HG03039 (cell line): Measurements from ENCODE around the gene KRT13.
"Not testable (repeated sequence)": the region's sequence is repeated elsewhere in the genome, so short reads cannot be mapped to it uniquely, and the experiment has no call there.

ENCODE experiments used
- ATAC-seq: cut with Tn5 transposase; IDR thresholded peaks from one replicate; pipeline ENCODE4 v1.9.1; 2021; ENCODE audit warnings: mild to moderate bottlenecking, moderate library complexity; ENCODE audit not compliant: unreplicated experiment

Gene KRT13

DNA sequence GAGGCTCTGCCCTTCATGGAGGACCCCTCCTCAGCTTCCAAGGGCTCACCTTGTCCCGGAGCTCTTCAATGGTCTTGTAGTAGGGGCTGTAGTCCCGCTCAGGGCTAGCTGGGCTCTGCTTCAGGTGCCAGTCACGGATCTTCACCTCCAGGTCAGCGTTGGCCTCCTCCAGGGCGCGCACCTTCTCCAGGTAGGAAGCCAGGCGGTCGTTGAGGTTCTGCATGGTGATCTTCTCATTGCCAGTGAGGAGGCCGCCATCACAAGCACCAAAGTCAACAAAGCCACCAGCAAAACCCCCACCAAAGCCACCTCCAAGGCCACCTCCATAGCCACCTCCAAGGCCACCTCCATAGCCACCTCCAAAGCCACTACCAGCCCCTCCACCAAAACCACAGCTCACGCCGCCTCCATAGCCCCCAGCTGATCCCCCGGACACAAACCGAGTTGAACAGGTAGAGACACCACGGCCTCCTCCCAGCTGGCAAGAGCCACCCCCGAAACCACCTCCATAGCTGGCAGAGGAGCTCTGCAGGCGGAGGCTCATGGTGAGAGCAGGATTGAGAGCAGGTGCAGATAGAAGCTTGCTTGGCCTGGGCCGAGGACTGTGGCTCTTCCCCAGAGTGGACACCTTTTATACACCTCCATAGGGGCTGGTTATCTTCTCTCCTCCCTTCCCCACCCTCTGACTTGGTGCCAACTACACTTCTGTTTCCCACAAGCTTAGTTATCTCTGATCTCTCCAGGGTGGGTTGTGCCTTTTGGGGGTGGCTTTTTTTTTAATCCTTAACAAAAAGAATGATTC is at the start of gene KRT13:
Gene KRT13, minus strand, starts transcription at position 606 of the 802 bp plus-strand sequence. Its CDS starts 62 bp downstream, at position 544.
- no peak for ATAC-seq

DNA sequence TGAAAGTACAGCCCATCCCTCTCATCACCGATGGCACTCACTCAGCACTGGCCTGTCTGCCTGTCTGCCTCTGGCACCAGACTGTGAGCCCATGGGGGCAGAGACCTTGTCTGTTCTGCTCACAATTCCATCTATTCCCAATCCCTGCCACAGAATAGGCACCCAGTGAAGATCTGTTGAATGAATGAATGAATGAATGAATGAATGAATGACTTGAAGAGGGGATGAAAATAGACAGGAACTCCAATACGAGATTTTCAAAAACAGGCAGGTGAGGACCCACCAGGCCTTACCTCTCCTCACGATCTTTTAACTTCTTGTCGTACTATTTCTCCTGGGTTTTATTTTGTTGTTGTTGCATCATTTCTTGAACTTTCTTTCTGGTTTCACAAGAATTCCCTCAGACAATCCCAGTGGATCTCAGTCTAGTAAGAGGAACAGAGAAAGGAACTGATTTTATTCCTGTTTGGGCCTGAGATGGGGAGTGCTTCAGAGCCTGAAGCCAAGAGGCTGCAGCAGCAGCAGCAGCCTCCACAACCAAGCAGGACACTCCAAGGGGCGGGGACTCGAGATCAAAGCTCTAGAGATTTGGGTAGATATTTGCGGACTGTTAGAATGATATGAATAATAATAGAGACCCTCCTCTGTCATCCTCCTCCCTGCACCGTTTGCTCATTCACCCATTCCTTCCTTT is 48.7 kb upstream of the KRT13 start:
- ATAC-seq, result no peak

DNA sequence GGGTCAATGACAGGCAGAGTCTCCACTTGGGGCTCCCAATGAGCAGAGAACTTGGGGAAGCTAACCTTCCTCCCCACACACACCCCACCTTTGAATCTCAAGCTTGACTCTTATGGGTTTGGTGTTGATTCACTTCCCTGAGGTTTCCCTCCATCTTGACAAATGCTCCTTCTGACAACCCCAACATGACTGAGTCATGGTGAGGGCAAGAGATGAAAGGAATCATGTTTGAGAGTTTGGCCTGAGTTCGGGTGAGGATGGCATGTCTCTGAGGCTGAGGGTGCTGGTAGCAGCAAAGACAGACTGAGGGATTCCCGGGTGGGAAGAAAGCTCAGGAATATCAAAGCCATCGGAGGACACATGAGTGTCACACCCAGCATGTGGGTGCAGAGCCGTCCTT is 47.8 kb upstream of the KRT13 start:
- ATAC-seq, result no peak

DNA sequence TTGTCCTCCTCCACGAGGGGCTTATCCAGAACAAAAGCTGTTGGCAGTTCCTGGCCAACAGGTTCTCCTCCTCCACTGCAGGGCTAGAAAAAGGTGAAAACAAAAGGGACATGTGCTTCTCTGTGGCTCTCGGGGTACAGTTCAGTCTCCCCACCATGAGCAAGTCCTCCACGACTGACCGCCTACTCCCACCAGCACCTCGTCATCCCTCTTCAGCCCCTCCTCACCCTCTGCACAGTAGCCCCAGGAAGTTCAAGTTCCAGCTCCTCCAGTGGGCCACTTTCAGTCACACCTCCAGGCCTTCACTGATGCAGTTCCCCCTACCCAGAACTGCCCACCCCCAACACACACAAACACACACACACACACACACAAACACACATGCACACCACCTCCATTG is 47.0 kb upstream of the KRT13 start:
- no peak for ATAC-seq

DNA sequence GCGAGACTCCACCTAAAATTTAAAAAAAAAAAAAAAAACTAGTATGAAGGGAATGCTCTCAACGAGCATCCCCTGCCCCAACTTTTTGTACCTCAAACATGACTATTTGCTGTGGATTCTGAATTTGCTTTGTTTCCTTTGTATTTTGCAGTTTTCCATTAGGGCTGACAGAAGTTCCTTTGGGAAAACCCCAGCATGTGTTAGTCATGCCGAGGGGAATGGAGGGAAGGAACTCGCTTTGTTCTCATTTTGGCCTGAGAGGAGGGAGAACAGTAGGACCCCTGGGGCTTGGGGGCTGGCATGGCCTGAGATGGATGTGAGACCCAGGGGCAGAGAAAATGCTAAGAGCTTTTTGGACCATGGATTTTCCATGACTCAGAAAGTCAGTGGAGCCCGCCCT is 46.0 kb upstream of the KRT13 start:
- ATAC-seq, result no peak

DNA sequence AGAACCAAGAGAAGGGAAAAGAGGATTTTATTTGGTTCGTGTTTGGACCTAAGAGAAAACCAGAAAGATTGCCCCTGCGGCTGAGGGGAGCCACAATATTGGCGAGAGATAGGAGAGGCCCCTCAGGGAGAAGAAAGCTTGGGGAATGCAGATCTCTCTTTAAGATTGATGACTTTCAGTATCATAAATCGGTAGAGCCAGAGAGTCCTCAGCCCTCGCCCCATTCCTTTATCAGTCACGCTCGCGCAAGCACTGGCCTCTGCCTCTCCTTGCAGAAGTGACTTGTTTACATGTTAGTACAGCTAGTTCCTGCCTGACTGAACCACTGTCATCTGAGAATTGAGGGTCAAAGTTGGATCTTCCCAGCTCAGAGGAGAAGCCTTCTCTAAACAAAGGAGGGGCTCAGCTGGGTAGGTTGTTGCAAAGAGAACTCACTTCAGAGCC is 44.2 kb upstream of the KRT13 start:
- no peak for ATAC-seq

DNA sequence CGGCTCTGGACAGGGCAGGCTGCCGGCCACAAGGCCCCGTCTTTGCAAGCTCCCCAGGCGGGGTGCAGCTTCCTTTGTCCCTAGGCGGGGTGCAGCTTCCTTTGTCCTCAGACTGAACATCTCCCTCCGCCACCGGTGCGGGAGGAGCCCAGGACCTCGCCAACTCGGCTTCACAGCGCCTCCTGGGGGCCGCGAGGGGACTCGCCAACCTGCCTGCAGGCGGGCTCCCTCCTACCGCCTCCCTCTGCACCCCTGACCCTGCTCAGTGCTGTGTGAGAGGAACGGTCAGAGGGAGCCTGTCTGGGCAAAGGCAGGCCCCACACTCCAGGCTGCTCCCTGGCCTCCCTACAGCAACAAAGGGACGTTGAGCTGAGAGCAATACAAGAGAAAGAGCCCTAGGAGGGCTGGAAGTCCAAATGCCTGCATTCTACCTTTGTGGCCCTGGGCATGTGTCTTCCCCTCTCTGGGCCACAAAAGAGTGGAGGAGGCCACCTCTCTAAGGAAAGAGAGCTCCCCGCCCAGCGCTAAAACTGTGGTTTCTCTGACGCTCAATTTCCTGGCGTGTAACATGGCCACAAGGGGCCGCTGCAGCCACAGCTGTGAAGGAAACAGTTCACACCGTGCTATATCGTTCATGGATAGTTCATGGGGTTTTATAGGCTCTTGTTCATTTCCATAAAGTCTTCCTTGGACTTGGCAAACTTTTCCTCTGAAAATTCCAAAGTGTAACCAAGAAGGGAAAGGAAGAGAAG is 43.6 kb upstream of the KRT13 start:
- no peak for ATAC-seq

DNA sequence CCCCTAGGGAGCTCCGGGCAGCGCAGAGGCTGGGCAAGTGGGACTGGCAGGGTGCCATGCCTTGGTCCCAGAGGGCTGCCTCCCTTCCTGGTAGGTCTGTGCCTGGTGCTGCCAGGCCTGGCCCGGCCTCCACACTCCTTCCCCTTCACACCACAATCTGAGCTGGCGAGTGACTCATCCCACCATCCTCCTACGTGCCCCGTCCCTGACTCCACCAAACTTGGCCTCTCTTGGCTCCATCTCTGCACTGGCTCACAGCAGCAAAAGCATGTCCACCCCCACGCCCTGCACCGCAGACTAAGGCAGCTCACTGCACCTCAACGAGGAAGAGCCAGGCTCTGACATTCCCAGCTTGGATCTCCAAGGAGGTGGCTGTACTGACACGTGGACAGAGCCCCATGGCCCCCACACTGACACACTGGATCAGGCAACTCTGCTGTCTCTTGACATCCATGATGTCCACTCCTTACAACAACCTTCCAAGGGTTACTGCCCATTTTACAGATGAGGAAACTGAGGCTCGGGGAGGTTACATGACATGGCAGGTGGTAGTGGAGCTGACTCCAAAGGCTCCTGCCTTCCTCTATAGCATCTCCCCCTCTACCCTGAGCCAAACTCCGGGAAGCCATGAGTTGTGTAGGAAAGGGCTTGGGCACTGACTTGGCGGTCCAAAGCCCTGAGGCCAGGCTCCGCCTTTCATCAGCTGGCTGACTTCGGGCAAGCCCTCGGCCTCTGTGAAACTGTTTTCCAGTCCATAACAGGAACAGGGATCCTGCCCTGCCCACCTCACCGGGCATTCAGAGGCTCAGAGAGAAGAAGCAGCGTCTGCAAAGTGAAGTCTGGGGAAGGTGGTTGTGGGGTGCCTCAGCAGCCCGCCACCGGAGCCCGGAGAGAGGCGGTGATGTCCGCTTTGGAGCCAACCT is 42.8 kb upstream of the KRT13 start:
- no peak for ATAC-seq

DNA sequence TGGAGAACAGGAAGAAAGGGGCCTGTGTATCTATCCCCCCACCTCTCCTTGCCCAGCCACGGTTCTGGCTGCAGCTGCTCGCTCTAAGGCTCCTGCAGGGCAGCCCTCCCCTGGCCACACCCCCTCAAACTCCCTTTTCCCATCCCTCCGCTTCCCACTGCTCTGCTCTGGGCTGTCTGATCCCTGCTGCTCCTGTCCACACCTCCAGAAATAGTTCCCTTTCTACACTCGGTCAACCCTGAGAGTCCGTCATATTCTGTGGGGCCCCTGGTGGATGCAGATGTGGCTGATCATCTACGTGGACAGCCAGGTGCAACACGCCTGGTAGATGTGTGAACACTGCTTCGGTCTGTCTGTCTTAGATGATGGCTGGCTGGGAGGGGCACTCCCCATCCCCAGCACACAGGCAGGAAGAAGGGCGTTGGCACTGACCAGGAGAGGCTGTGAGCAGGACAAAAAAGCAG is 42.0 kb upstream of the KRT13 start:
- ATAC-seq, result no peak

DNA sequence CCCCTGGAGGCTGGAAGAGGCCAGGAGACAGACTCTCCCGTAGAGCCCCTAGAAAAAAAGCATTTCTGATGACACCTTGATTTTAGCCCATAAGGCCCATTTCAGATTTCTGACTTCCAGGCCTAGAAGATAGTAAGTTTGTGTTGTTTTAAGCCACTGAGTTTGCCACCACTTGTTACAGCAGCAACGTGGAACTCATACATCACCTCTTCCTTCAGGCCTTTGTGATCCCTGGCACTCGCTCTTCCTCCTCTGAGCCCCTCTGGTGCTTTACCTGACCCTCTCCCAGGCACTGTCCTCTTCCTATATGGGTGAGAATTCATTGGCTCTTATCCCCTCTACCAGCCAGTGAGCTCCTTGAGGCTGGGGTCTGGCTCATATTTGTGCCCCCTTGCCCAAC is 41.4 kb upstream of the KRT13 start:
- no peak for ATAC-seq

DNA sequence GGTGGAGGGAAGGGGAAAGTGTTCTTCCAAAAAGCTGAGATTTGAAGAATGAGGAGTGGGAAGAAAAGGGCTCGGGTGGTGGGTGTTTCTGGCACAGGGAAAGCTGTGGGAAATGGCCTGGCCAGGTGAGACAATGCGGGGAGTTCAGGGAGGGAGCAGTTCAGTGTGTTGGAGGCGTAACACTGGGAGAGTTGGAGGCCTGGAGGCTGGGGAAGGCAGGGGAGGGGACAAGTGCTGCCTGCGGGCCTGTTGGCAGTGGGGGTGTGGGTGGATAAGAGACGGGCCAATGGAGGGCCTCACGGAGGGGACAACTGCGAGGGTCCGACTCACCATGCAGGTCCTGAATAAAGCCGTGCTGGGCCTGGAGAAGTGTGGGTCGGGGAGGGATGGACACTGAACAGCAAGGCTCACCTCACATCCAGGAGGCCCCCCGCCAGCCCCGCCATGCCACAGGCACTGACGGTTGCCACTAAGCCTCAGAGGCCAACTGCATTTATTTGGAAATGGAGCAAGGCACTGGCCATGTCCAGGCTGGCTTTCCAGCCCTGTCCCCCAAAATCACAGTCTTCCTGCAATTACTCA is 40.5 kb upstream of the KRT13 start:
- ATAC-seq, result no peak

DNA sequence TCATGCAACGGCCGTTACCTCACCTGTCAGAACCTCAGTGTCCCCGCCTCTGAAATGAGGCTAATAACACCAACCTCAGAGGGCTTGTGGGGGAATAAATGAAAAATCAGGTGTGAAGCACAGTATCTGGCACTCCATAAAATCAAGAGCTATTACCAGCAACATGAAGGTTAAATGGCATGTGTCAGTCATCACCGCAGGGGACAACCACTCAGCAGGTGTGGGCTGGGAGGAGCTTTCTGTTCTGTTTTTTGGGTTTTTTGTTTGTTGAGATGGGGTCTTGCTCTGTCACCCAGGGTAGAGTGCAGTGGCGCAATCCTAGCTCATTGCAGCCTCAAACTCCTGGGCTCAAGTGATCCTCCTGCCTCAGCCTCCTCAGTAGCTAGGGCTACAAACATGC is 39.5 kb upstream of the KRT13 start:
- no peak for ATAC-seq

DNA sequence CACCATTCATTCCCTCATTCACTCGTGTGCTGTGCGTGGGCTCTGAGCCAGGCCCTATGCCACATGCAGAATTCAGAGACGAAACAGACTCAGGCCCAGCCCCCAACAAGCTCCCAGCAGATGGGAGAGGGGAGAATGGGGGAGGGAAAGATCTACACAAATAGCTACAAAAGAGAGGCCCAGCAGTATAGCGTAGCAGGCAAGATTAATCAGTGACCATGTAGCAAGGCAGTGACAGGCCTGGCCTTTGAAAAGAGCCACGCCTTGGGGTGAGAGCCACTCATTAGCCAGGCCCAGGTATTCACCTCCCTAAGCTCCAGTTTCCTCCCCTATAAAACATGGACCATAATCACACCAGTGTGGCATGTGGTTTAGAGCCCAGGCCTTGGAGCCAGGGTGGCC is 39.1 kb upstream of the KRT13 start:
- ATAC-seq, result no peak

DNA sequence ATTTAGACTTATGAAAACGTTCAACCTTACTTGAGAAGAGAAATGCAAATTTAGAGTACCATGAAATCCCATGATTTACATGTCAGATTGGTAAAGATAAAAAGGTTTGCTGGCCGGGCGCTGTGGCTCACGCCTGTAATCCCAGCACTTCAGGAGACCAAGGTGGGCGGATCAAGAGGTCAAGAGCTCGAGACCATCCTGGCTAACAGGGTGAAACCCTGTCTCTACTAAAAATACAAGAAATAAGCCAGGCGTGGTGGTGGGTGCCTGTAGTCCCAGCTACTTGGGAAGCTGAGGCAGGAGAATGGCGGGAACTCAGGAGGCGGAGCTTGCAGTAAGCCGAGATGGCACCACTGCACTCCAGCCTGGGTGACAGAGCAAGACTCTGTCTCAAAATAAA is 37.4 kb upstream of the KRT13 start:
- not testable (repeated sequence) for ATAC-seq

DNA sequence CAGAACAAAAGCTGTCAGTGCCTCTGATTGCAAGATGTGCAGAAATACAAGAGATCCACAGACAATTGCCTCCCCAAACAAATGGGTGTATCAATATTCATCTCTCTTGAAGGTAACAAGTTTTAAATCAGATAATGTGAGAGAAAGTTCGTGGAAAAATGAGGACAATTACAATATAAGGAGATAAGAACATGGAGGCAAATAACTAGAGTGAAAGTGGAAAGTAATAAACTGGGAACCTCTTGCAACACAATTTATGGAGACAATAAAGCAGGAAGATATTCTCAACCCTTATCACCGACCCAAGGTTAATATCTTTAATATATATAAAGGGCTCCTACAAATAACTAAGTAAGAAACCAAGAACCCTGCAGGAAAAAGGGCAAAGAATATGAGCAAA is 36.9 kb upstream of the KRT13 start:
- no peak for ATAC-seq

DNA sequence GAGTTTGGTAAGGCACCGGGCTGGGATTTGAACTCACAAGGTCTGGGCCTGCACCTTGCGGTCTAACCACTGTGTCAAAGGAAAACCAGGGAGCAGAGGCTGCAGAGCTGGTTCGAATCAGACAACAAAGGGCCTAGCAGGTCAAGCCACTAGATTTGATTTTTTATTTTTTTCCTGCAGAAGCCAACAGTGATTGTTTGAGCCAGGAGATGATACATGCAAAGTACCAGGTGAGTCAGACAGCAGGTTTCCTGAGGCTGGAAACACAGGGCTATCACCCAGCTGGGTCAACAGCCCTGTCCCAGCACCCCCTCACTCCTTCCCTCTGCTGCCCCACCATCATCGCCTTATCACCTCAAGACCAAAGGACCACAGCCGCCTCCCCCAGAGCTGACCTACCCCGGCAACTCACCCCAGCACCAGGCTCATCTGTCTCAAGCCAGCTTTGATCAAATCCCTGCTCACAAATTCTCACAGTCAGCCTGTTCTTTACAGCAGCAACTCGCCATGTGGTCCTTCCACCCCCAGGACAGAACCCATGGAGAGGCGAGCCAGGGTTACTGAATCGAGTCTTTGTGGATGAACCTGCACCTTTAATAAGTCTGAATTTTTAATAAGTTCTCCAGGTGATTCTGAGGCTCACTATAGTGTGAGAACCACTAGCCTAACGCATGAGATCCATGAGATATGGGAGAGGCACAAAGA is 35.7 kb upstream of the KRT13 start:
- ATAC-seq, result no peak

DNA sequence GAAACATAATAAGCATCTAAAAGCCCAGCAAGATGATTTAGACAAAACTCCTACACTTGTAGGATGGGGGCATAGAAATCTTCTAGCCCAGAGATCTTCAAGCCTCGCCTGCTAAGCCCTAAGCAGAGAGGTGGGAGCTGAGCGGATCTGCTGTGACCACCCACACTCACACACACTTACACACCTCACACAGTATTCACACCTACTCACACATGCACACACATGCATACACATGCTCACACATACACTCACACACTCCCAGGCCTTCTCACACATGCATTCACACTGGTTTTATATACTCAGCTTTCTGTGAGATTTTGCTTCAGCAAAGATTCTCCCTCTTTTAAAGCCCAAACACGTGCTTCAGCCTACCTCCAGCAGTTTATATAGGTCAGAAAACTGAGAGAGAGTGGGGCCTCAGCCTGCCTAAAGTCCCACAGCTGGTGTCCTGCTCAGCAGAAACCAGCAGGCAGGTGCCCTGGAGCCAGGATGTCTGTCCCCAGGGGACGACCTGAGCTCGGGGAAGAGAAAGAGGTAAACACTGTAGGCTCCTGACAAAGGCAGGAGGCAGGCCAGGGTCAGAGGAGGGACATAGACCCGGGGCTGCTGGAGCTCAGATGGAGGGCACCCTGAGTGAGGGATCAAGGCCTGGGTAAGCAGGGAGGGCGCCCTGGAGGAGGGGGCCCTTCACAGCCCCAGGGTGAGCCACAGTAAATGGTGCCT is 34.7 kb upstream of the KRT13 start:
- no peak for ATAC-seq

DNA sequence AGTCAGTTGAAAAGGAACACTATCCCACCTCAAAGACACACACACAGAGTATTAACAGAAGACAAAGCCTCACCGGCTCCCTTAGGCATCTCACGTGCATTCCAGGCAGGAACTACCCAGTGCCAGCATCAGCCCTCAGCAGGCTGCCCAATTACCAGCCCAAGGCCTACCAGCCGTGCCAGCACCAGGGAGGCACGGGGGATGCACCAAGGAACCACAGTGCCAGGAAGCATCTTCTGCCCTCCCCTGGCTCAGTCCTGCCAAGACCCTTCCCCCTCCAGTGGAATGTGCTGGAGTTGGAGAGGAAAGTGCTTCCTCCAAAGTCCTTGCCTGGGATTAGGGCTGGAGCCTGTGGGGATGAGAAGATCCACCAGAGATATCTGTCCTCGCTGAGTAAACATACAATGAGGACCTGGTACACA is 33.7 kb upstream of the KRT13 start:
- no peak for ATAC-seq

DNA sequence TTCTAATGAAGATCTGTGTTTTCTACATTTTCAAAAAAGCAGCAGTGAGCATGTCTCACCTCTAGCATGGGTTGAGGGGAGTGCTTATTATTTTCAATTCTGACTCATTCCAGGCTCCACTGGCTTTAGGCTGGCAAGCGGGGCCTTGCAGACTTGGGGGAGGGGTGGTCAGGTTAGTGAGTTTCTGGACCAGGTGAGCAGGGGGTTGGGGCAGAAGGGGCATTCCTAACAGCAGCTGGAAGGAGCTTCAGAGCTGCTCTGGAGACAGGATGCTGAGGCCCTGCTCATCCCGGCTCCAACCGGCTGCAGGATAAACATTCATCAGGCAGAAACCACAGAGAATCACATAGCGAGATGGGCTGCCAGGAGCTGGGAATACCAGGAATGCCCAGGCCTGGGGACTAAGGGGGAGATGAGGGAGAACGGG is 33.2 kb upstream of the KRT13 start:
- ATAC-seq, result no peak
